Measurements from ENCODE around the gene ETF1.
A peak's percentile ranks its signal among the peaks of the same experiment; 100 is the strongest.

DNA sequence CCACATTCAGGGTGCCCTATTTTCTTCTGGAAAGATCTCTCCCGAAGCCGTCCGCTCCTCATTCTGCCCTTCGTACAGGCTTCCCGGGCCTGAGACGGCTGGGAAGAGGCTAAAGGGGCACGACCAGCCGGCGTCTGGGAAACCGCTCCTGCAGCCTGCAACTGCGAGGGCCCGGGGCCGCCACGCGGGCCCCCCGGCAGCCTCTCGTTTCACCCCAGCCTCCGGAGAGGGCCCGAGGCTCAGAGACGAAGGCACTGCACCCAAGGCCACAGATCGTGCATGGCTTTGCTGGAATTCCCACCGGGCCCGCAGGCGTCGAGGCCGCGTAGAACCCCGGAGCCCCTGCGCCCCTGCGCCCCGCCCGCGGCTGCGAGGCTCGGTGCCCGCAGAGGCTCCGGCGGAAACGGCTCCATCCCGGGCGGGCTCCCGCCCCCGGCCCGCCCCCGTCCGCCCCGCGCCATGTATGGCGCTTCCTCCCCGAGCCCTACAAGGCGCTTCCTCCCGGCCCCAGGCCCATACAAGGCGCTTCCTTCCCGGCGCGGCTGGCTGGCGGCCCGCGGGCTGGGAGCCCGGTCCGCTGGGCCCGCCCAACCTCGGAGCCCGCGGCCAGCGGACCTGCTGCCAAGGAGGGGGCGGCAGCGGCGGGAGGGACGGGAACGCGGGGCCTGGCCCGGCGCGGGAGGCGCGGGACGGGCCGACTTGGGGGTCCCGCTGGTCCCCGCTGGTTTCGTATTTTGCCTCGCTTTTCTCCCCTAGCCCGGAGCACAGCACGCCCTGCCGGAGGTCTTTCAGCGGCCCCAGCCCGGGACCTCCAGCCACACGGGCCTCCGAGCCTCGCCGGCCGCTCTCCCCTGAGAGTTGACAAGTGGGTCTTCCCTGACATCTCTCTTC is 51.1 kb downstream of the ETF1 start:
- TF ChIP-seq, protein P1, sequence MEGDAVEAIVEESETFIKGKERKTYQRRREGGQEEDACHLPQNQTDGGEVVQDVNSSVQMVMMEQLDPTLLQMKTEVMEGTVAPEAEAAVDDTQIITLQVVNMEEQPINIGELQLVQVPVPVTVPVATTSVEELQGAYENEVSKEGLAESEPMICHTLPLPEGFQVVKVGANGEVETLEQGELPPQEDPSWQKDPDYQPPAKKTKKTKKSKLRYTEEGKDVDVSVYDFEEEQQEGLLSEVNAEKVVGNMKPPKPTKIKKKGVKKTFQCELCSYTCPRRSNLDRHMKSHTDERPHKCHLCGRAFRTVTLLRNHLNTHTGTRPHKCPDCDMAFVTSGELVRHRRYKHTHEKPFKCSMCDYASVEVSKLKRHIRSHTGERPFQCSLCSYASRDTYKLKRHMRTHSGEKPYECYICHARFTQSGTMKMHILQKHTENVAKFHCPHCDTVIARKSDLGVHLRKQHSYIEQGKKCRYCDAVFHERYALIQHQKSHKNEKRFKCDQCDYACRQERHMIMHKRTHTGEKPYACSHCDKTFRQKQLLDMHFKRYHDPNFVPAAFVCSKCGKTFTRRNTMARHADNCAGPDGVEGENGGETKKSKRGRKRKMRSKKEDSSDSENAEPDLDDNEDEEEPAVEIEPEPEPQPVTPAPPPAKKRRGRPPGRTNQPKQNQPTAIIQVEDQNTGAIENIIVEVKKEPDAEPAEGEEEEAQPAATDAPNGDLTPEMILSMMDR (IDR thresholded peaks at IDR 0.05), result no peak
- TF ChIP-seq POLR2AphosphoS5 (IDR thresholded peaks at IDR 0.05), result peak in 2 of 3 donors; percentile 42 to 51
- no peak for TF ChIP-seq POLR2A (IDR thresholded peaks at IDR 0.05)
